Esophagus squamous epithelium (tissue), 4 donors: ENCODE results near the gene DBF4.

Experiments
- POLR2A ChIP-seq, 4 donors: fragments of 450-650 bp; IDR thresholded peaks; one replicate each; pipeline ENCODE4 v1.6.1; 2017; ENCODE audit warnings: antibody characterized with exemption in 4 of 4, mild to moderate bottlenecking in 4 of 4, moderate library complexity in 3 of 4
- TF ChIP-seq, protein P1 (sequence below), 6 experiments: fragments of 450-650 bp in 4 of 6; fragments of 200-600 bp in 2 of 6; sonication (generic) in 2 of 6; IDR thresholded peaks; one replicate each; pipeline ENCODE4 v1.5.1; 2016 to 2019; ENCODE audit warnings: antibody characterized with exemption in 6 of 6, mild to moderate bottlenecking in 4 of 6, moderate library complexity in 4 of 6

DNA sequence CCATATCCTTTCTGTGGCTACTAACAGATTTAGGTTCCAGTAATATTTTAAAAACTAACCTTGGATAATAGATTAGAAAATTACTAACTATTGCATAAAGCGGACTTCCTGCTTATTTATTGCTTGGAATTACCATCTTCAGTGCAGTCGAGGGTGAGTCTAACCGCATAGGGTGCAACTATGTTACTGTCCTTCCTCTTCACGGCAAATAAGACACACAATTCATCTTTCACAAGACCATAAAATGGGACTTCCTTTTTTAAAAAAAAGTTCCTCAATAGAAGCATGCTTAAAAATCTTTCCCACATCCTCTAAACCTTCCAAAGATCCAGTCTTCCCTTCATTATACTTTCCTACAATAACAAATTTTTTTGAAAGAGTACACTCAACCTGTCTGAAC, 2.2 kb upstream of the DBF4 start:
- no peak for TF ChIP-seq POLR2A (IDR thresholded peaks at IDR 0.05)
- TF ChIP-seq, protein P1, sequence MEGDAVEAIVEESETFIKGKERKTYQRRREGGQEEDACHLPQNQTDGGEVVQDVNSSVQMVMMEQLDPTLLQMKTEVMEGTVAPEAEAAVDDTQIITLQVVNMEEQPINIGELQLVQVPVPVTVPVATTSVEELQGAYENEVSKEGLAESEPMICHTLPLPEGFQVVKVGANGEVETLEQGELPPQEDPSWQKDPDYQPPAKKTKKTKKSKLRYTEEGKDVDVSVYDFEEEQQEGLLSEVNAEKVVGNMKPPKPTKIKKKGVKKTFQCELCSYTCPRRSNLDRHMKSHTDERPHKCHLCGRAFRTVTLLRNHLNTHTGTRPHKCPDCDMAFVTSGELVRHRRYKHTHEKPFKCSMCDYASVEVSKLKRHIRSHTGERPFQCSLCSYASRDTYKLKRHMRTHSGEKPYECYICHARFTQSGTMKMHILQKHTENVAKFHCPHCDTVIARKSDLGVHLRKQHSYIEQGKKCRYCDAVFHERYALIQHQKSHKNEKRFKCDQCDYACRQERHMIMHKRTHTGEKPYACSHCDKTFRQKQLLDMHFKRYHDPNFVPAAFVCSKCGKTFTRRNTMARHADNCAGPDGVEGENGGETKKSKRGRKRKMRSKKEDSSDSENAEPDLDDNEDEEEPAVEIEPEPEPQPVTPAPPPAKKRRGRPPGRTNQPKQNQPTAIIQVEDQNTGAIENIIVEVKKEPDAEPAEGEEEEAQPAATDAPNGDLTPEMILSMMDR (IDR thresholded peaks at IDR 0.05), result no peak
